Medulla oblongata (tissue), 1 donor: ENCODE measurements around the gene KCNE3.

Experiments used
- DNase-seq: peaks from one replicate; pipeline ENCODE4 v3.0.0-alpha.2; 2015; ENCODE audit errors: extremely low spot score

Gene KCNE3

DNA sequence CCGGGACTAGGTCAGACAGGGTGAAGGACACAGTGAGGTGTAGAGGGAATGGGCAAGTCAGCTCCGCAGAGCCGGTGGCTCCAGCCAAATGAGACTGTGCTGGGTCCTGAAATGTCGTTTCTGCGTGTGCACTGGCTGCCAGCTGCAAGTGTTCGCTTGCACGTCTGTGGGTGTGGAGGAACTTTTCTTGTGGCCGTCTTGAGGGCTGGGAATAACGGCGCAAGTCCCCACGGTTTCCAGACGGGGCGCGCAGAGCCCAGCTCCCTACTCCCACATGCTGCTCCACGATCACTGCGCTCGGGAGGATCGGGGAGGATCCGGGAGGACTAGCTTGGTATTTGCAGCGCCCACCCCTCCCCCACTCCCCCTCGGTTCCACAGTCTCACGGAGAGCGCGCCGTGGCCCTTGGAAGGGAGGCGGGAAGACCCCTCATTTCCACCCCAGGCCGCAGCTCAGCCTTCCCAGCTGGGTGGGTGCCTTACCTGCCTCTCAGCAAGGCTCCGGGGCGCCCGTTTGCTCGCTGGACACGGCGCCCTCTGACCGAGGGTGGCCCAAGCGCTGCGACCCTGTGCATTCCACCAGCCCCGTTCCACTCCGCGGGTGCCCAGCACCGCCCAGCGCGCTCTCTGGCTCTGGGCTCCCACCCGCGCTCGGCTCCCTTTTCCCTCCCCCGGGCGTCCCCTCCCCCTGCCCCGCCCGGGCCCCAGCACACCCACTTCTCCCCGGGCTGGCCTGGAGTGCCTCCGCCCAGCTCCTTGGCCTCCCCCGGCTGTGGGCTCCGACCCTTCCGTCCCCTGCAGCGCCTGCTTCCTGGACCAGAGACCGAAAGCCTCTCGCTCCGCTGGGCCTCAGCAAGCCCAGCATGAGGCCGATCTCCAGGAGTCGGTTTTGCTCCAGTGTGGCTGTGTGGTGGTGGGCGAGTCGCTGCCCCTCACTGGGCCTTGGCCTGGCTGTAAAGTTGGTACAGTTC, at the start of gene KCNE3:
Gene KCNE3 (minus strand): TSS at position 634 of the 970 bp plus-strand sequence. CDS start 9,986 bp downstream, outside the sequence.
- no peak for DNase-seq

DNA sequence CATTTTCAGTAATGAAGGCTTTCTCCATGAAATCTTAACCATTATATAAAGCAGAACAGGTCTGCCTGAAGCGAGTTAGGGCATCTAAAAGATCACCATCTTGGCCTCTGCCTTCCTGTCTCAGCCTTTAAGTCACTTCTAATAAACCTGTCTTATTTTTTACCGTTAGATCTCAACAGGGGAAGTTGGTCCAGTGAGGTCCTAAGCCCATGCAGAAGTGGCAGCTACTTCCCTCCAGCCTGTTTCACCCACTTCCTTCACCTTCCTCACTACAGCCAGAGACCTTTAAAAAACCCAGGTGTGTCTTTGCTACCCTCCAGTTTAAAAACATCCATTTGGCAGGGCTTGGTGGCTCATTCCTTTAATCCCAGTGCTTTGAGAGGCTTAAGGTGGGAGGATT, 40.2 kb upstream of the KCNE3 start:
- DNase-seq = no peak

GRCh38 chr11:74506823-74507222, 39.5 kb upstream of the KCNE3 start:
- no peak for DNase-seq

DNA sequence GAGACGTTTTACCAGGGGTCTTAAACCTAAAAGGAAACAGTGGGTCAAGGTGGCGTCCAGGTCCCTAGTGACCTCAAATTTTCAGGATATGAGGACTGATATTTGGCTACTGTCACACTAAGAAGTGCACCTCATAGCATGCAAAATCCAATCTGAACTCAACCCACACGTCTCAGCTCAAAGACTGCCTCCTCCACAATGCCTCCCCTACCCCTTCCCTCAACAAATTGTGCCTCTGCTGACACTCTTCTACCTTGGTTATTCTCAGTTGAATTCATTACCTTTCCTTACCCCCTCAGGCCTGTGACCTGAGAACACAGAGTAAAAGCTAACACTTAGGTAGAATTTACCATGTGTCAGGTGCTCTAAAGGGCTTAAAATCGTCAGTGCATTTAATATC, 38.6 kb upstream of the KCNE3 start:
- DNase-seq = no peak

DNA sequence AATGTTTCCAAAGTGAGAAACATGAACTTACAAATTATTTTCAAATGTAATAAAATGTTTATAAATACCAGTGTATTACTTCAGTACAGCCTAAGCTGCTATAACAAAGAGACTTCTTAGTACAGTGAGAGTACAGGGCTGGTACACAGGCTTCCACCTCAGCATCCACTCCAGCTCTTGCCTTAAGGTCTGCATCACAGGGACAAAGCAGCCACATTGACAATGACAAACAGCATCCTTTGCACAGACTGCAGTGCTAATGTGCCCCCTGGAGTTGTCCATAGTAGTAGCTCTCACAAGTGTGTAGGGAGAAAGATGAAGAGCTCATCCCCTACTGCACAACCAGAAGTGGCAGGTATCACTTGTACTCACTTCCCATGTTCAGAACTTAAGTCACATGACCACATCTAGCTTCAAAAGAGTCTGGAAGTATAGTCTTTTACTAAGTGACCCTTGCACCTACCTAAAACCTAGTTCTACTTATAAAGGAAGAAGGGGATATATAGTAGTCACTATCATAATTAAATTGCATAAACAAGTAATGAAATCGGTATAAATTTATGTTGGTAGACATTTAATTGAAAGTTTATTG, 36.8 kb upstream of the KCNE3 start:
- no peak for DNase-seq

DNA sequence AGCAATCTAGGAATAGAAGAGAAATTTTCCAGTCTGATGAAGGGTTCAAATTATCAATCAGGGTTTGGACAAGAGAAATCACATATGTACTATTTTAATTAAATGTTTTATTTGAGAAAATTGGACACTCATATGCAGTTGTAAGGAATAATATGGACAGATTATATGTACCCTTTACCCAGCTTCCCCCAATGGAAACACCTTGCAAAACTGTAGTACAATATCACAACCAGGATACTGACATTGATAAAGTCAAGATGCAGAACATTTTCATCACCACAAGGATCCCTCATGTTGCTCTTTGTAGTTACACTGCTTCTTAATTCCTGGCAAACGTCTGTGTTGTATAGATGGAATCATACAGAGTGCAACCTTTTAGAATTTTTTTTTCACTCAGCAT, 27.6 kb upstream of the KCNE3 start:
- DNase-seq = no peak

DNA sequence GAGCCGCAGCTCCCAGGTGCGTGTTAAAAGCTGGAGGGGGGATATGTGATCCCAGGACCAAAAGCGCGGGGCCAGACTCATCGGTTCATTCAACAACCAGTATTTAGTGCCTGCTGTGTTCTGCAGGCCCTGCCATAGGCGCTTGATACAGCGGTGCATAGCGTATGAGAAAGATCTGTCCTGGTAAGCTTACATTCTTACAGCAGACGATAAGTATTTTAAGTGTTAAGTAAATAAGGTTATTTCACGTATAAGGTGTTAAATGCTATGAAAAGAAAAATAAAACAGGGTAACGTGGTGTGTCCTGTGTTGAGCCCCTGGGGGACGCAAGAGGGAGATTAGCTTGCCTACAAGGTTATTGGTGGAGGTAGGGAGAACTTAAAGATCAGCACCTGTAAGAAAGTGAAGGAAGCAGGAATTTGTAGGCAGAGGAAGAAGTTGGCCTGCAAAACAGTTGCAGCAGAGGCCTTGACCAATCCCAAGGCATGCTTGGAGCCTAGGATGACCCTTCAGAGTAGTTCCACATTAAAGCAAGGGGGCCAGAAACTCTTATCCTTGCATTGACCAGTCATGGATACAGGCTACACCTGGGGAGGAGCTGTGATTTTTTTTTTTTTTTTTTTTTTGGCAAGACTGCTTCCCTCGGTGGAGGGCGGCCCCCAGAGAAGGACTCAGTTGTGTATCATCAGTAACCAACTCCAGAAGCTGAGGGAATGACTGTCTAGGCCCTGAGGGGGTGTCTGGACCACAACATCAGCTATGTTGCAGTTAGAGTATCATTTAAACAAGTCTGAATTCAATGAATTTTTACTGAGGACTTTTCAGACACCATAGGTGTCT, 26.7 kb upstream of the KCNE3 start:
- no peak for DNase-seq

GRCh38 chr11:74492974-74493790, 25.8 kb upstream of the KCNE3 start, which contains the start of gene LIPT2:
LIPT2 (minus strand) TSS chr11:74493724; CDS start chr11:74493703, 21 bp downstream.
- DNase-seq = peak; percentile 95

GRCh38 chr11:74492084-74492483, 24.7 kb upstream of the KCNE3 start:
- no peak for DNase-seq

DNA sequence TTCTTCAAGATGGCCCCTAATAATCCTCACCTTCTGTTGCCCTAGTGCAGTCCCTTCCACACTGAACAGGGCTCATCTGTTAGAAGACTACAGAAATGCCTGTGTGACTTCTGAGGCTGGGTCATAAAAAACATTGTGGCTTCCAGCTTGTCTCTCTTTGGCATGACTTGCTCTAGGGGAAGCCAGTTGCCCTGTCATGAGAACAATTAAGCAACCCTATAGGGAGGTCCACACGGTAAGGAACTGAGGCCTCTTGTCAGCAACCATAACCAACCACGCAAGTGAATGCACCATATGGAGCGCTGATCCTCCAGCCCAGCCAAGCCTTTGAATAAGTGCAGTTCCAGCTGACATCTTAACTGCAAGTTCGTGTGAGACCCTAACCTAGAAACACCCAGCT, 23.6 kb upstream of the KCNE3 start:
- DNase-seq = no peak

- no peak for DNase-seq
These were observed 20.5 kb upstream of the KCNE3 start for GRCh38 chr11:74487875-74488274.

- no peak for DNase-seq
These were observed 18.5 kb upstream of the KCNE3 start for GRCh38 chr11:74485868-74486267.

DNA sequence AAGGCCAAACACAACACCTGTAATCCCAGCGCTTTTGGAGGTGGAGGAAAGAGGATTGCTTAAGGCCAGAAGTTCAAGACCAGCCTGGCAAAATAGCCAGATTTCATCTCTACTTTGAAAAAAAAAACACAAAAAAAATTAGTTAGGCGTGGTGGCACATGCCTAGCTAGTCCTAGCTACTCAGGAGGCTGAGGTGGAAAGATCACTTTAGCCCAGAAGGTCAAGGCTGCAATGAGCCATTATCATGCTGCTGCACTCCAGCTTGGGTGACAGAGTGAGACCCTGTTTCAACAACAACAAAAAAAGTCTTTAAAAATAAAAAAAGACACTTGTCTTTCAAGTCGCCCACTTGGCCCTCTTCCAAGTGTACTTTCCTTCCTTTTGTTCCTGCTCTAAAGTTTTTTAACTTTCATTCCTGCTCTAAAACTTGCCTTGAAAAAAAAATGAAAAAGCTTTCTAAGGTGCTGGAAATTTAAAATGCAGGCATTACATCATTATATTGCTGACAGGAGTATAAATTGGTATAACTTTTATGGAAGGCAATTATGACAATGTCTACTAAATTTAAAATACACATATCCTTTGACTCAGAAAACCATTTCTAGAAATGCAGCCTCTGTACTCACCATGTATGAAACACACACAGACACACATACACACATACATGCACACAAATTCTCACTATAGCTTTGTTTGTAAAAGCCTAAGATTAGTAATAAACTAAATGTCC, 13.5 kb upstream of the KCNE3 start:
- DNase-seq = no peak

DNA sequence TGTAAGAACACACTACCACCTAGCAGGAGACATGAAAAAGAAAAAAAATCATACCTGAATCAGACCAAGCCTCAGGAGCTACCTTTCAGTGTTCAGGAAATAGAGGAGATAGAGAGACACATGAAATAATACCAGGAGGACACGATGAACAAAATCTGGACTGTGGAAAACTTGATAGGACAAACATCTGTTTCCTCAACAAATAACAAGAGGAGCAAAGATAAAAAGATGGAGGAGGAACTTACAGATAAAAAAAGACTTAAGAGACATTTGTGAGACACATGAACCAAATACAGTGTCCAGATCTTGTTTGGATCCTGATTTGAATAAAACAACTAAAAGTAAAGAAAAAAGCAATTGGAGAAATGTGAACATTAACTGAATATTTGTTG, 12.4 kb upstream of the KCNE3 start:
- no peak for DNase-seq

GRCh38 chr11:74478877-74479731, 11.8 kb upstream of the KCNE3 start:
- no peak for DNase-seq

GRCh38 chr11:74476536-74476935, 9.2 kb upstream of the KCNE3 start:
- DNase-seq = no peak

- DNase-seq = no peak
These were observed 7.0 kb upstream of the KCNE3 start for GRCh38 chr11:74474316-74474715.

- no peak for DNase-seq
These were observed 6.2 kb upstream of the KCNE3 start for GRCh38 chr11:74473382-74474173.
